Epithelial cell of esophagus (primary cell): ENCODE results near the gene KCNG2.

Experiments
- DNase-seq: peaks from one replicate; pipeline ENCODE4 v3.0.0; 2010; ENCODE audit warnings: low read depth
- H3K4me3 ChIP-seq: 2 replicates; pipeline ENCODE4 v1.5.1; 2011; ENCODE audit warnings: mild to moderate bottlenecking, low read length, control low read depth
- CTCF ChIP-seq: IDR thresholded peaks from 2 replicates; pipeline ENCODE4 v1.5.1; 2011; ENCODE audit warnings: low read depth, mild to moderate bottlenecking, low read length, control low read depth, inconsistent platforms; ENCODE audit not compliant: insufficient read depth; ENCODE audit errors: missing control alignments

Gene KCNG2

GRCh38 chr18:79774111-79774510 lies 23.6 kb upstream of the KCNG2 start:
- no peak overlapping the region for H3K4me3 ChIP-seq
- DNase-seq: no peak
- TF ChIP-seq CTCF: no peak

GRCh38 chr18:79775441-79776221 lies 22.1 kb upstream of the KCNG2 start:
- no peak for DNase-seq
- H3K4me3 ChIP-seq: no peak overlapping the region
- TF ChIP-seq CTCF: no peak

- no peak overlapping the region for H3K4me3 ChIP-seq
- no peak for DNase-seq
- no peak for TF ChIP-seq CTCF
These were observed 21.1 kb upstream of the KCNG2 start for GRCh38 chr18:79776674-79777073.

GRCh38 chr18:79778291-79778791 lies 19.4 kb upstream of the KCNG2 start:
- no peak for DNase-seq
- TF ChIP-seq CTCF: no peak
- no peak overlapping the region for H3K4me3 ChIP-seq

- no peak overlapping the region for H3K4me3 ChIP-seq
- DNase-seq: no peak
- no peak for TF ChIP-seq CTCF
These were observed 18.6 kb upstream of the KCNG2 start for GRCh38 chr18:79779021-79779699.

- H3K4me3 ChIP-seq: no peak overlapping the region
- no peak for TF ChIP-seq CTCF
- DNase-seq: no peak
These were observed 18.0 kb upstream of the KCNG2 start for GRCh38 chr18:79779700-79780190.
